Astrocyte of the cerebellum (primary cell): ENCODE measurements around the gene SMG5.

Experiments used
- DNase-seq: peaks from one replicate; pipeline ENCODE4 v3.0.0-alpha.2; 2011; ENCODE audit warnings: low read depth
- H3K4me3 ChIP-seq: 2 replicates; pipeline ENCODE4 v1.5.1; 2011; ENCODE audit warnings: mild to moderate bottlenecking, low read depth, low read length, moderate library complexity
- in situ Hi-C: cut with HindIII; loops from 2 replicates; pipeline ENCODE4 v1.10.0; 2017; ENCODE audit warnings: low sequenced_read_pairs
- TF ChIP-seq, protein P1 (sequence below): IDR thresholded peaks from 2 replicates; pipeline ENCODE4 v1.5.1; 2012; ENCODE audit warnings: low read length, low read depth, moderate library complexity, mild to moderate bottlenecking; ENCODE audit errors: missing control alignments

SMG5 gene

DNA sequence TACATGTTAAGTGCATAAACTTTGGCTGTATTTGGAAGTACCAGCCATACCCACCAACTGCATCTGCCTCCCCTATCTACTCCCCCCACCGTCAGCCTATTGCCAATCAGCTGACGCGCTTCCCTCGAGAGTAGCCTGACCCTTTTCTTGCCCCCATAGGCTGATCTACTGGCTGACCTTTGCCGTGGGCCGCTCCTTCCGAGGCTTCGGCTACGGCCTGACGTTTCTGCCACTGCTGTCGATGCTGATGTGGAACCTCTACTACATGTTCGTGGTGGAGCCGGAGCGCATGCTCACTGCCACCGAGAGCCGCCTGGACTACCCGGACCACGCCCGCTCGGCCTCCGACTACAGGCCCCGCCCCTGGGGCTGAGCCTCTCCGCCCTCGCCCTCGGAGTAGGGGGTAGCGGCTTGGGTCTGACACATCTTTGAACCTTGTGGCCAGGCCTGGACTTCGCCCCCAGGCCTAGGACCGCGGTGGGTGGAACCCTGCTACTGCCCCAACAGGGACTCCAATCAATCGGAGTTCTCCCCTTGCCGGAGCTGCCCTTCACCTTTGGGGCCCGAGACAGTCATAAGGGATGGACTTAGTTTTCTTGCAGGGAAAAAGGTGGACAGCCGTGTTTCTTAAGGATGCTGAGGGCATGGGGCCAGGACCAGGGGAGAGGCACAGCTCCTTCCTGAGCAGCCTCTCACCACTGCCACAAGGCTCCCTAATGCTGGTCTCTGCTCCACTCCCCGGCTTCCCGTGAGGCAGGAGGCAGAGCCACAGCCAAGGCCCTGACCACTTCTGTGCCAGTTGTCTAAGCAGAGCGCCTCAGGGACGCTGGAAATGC, 8.8 kb upstream of the SMG5 start:
- peak; percentile 35 for DNase-seq
- in situ Hi-C loops = no loop called here
- peak overlapping the region; percentile 55 for H3K4me3 ChIP-seq
- TF ChIP-seq, protein P1, sequence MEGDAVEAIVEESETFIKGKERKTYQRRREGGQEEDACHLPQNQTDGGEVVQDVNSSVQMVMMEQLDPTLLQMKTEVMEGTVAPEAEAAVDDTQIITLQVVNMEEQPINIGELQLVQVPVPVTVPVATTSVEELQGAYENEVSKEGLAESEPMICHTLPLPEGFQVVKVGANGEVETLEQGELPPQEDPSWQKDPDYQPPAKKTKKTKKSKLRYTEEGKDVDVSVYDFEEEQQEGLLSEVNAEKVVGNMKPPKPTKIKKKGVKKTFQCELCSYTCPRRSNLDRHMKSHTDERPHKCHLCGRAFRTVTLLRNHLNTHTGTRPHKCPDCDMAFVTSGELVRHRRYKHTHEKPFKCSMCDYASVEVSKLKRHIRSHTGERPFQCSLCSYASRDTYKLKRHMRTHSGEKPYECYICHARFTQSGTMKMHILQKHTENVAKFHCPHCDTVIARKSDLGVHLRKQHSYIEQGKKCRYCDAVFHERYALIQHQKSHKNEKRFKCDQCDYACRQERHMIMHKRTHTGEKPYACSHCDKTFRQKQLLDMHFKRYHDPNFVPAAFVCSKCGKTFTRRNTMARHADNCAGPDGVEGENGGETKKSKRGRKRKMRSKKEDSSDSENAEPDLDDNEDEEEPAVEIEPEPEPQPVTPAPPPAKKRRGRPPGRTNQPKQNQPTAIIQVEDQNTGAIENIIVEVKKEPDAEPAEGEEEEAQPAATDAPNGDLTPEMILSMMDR = no peak

DNA sequence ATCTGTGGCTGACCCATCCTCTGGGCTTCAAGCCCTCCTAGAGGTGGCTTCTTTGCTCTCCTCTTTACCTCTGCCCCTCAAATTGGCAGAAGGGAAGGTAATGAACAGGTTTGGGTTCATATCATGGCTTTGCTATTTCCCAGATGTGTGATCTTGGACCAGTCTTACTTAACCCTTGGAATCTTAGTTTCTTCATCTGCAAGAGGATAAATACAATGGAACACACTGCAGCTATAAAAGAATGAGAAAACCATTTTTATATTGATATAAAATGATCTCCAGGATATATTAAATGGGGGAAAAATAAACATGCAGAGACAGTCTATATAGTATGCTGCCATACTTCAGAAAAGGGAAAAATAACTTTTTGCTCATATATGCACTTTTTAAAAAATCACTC, 7.2 kb upstream of the SMG5 start:
- TF ChIP-seq, protein P1 = no peak
- in situ Hi-C loops = no loop called here

DNA sequence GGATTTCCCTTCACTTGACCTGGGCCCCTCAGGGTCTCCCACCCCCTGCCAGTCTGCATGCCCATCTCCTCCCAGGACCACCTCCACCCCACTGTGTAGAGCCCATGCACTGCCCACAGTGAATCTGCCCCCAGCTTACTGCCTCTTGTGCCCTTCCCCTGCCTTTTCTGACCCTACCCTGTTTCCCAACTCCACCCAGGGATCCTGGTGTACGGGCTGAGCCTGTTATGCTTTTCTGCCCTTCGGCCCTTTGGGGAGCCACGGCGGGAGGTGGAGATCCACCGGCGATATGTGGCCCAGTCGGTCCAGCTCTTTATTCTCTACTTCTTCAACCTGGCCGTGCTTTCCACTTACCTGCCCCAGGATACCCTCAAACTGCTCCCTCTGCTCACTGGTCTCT, 3.4 kb upstream of the SMG5 start:
- in situ Hi-C loops = no loop called here
- TF ChIP-seq, protein P1 = no peak
- DNase-seq = no peak
- no peak overlapping the region for H3K4me3 ChIP-seq

More for the DNA sequence above, 7.2 kb upstream of the SMG5 start:
- no peak overlapping the region for H3K4me3 ChIP-seq
- no peak for DNase-seq

- H3K4me3 ChIP-seq = no peak overlapping the region
- TF ChIP-seq, protein P1 = no peak
- DNase-seq = no peak
- in situ Hi-C loops = no loop called here
Observed at GRCh38 chr1:156285437-156285836, 2.8 kb upstream of the SMG5 start.

DNA sequence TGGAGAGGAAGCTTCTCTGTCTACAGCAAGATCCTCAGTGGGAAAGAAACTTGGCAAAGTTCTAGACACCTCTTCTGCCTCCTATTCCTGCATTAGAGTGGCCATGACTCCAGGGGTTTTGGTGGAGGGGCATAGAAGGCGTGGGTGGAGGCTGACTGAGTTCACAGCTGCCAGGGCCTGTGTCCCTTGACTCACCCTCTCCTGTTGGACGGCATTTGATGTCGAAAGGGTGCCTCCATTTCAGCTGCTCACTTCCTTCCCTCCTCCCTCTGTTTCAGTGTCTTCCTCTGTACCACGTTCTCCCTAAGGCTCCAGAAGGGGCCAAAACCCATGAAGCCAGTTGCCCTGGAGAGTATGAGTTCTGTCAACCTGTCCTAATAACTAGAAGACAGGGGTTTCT, 2.1 kb upstream of the SMG5 start:
- no peak overlapping the region for H3K4me3 ChIP-seq
- in situ Hi-C loops = loop anchor here (5.0 kb wide), 1 partner anchor 147 kb away; no protein-coding TSS in a partner anchor
- DNase-seq = no peak
- TF ChIP-seq, protein P1 = no peak

DNA sequence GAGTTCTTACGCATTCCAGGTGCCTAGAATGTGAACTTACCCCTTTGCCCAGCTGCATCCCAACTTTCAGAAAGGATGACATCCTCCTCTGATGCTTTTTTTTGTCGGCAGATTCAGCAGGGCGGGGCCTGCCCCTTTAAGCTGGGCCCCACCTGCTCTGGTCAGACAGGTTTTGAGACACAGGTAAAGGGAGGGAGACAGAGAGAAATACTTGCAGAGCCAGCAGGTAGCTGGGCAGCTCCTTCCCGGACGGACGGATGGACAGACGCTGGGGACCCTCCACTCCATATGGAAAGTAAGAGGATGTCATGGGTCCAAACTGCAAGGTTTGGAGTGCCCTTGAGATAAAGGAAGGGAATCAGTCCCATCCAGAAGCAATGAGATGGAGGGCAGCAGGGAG, 1.5 kb upstream of the SMG5 start, which contains the start of gene TMEM79:
TSS of gene TMEM79 (plus strand) at position 214 of the 400 bp plus-strand sequence. CDS start 902 bp downstream, outside the sequence.
- TF ChIP-seq, protein P1 = no peak
- no peak for DNase-seq
- in situ Hi-C loops = loop anchor here (5.0 kb wide), 1 partner anchor 147 kb away; no protein-coding TSS in a partner anchor
- peak within 1 kb of the TSS; percentile 64 for H3K4me3 ChIP-seq
